T-helper 22 cell (primary cell): ENCODE results near the gene GRK5.
"Not testable (repeated sequence)": the region's sequence is repeated elsewhere in the genome, so short reads cannot be mapped to it uniquely, and the experiment has no call there.

Experiments
- DNase-seq: peaks from one replicate; pipeline ENCODE4 v3.0.0-alpha.2; 2020; ENCODE audit warnings: low read depth

The GRK5 gene

DNA sequence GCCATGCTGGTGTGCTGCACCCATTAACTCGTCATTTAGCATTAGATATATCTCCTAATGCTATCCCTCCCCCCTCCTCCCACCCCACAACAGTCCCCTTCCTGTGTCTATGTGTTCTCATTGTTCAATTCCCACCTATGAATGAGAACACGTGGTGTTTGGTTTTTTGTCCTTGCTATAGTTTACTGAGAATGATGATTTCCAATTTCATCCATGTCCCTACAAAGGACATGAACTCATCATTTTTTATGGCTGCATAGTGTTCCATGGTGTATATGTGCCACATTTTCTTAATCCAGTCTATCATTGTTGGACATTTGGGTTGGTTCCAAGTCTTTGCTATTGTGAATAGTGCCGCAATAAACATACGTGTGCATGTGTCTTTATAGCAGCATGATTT, 68.8 kb downstream of the GRK5 start:
- not testable (repeated sequence) for DNase-seq

DNA sequence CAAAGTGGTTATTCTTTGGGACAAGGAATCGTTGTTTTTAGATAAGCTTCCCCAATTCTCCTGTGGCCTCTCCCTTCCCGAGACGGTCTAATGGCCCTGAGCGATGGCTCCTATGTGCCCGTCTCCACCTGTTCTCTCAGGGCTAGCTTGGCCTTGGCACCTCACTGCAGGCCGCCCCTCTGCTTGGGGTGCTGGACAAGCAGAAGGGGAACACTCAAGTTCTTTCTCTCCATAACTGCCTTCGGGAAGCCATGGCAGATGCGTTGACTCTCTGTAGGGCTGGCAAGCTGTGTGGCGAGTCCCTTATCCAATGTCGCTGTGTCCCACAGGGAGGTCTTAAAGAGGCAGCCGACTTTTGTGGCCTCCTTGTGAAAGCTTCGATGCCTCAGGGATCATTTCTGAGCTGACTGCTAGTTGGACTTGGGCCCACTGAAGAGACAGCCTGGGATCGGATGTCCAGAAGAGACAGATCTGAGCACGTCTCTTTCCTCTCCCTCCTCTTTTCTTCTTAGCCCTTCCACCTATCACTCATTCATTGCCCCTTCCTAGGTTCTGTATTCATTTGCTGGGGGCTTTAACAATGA, 70.8 kb downstream of the GRK5 start:
- DNase-seq, result no peak

- no peak for DNase-seq
Observed at GRCh38 chr10:119279441-119279840, 72.1 kb downstream of the GRK5 start.

DNA sequence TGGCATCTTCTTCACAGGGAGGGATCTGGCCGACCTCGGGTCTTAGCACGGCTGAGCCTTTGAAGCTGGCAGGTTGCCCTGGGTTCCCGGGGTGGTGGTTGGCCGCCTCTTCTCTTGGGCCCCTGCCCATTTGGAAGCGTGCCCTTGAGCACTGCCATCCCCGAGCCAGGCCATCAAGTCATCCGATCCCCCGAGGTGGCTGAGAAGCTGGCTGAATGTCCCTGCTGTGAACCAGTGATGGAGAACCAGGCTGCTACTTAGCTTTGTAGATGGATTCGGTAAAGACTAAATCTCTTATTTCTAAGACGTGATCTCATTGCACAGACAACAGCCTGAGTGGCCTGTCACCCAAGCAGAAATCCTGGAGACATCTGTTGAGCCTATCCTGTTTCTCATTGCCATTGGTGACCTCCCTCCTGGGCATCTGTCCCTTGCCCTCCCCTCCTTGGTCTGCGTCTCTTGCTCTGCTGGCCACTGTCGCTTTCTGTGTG, 74.3 kb downstream of the GRK5 start:
- no peak for DNase-seq

DNA sequence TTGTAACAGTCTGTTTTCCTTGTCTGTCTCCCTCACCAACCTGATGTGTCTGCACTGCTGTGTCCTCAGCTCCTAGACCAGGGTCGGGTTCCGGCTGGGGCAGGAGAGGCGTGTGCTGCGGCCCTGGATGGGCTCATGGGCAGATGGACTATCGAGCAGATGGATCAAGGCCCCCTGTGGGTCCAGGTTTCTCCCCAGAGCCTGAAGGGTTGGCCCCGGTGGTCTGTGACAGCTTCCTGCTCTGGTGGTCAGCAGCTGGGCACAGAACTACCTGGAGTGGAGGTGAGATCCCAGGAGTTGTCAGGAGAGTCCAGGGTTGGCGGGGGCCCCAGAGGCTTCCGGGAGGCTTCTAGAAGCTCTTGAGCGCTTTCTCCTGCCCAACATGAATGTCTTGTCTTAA, 75.1 kb downstream of the GRK5 start:
- no peak for DNase-seq

DNA sequence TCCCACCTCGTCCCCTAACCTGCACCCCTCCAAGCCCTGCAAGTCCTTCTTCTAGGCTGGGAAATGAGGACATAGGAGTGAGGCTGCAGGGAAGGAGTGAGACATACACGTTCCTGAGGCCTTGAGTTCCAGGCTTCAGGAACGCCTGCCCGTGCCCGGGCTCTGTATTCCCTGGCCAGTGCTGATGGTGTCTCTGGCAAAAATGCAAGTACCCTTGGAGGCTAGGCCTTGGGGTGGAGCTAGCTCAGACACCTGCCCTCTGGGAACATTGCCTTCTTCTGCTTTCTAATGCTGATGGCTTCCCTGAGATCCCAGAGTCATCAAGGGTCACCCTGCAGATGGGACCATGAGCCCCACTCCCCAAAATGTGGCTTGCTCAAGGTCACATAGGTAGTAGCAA, 76.0 kb downstream of the GRK5 start:
- no peak for DNase-seq

DNA sequence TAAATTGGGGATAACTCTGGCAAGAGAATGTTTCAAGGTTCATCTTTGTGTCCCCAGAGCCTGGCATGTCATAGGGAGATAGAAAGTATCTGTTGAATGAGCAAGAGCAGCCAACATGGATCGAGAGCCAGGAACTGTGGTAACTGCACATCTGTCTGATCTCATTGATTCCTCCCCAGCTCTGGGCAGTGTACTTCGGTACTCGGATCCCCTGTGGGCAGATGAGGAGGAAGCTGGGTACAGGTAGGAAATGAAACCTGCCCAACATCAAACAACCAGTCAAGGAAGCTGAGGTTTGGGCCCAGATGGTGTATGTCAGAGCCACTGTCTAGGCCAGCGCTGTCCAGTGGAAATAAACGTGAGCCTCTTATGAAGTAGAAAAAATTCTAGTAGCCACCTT, 76.4 kb downstream of the GRK5 start:
- DNase-seq, result peak; percentile 29

DNA sequence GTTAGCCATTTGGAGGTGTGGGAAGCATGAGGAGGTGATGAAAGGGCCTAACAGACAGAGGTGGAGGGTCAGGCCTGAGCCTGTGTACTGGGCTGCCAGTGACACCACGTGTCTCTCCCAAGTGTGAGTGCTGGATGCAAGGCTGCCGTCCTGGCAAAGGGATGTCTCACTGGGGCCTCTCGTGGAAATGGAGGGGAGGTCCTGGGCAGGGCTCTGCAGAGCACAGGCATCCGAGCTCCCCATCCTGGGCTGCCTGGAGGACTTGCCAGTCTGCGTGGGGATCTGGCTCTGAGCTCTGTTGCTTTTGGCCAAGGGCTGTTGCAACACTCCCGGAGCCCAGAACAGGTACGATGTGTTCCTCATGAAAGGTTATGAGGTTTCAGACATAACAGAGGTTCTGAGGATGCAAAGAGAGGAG, 77.3 kb downstream of the GRK5 start:
- DNase-seq, result no peak

GRCh38 chr10:119285495-119286267, 78.3 kb downstream of the GRK5 start:
- DNase-seq, result no peak

DNA sequence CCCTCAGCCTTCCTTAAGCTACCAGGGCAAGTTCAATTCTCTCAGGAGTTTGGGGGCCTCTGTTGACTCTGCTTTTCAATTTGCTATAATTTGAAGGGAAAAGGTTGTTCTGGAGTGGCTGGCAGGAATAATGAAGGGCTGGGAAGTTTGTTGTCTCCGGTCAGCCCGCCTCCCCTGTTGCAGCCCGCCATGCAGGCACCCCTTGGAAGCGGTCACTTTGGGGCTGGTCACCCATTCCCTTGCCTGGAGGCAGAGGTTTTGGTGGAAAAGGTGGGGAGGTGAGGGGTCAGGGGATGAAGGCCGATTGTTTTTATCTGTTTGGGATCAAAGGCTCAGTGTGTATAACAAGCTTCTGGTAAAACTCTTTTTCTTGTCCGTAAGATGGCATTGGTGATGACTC, 79.1 kb downstream of the GRK5 start:
- DNase-seq, result no peak

- no peak for DNase-seq
Observed at GRCh38 chr10:119286983-119287633, 79.7 kb downstream of the GRK5 start.

DNA sequence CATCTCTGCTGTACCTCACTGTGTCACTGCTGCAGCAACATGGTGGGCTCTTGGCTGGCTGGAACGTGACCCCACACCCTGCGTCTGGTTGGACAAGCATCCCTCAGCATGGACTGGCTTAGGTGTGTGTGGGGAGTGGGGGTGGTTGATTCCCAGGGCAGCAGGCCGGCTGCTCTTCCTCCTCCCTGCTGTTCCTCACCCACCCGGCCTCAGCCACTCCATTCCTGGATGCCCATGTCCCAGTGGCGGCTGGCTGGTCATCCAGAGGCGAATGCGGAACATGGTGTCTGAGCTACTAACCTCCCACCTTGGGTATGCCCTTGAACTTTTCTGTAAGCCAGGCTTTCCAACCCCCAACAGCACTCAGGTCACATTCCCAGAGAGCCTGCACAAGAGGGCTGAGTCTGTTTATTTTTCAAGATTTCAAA, 81.2 kb downstream of the GRK5 start:
- DNase-seq, result no peak

DNA sequence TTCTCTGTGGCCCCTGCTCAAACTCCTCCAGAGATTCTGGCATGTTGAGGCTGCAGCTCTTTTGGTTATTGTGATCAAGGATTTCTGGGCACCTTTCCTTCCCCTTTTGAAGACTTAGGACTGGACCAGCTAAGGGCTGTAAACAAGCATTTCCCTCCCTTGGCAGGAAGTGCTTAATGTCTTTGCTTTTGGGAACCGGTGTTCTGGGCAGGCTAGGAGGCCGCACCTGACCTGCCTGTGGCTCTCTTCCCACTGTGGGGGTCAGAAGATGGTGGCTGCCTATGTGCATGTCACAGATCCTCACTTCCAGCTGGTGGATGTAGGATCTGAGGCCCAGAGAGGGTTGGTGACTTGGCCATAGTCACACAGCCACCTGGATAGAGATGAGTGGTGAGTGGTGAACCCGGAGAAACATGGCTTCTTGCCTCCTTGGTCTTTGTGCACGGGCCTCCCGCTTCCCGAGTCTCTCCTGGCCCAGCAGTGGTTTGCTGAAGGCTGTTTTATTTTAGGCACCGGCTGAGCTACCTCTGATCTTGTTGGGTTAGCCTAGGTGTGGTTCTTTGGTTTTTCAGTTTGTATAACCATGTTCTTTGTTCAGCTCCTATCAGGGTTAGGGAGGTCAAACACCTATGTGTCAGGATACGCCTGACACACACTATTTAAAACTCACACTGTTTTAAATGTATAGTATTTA, 82.0 kb downstream of the GRK5 start:
- no peak for DNase-seq

GRCh38 chr10:119290301-119291048, 83.1 kb downstream of the GRK5 start:
- no peak for DNase-seq

DNA sequence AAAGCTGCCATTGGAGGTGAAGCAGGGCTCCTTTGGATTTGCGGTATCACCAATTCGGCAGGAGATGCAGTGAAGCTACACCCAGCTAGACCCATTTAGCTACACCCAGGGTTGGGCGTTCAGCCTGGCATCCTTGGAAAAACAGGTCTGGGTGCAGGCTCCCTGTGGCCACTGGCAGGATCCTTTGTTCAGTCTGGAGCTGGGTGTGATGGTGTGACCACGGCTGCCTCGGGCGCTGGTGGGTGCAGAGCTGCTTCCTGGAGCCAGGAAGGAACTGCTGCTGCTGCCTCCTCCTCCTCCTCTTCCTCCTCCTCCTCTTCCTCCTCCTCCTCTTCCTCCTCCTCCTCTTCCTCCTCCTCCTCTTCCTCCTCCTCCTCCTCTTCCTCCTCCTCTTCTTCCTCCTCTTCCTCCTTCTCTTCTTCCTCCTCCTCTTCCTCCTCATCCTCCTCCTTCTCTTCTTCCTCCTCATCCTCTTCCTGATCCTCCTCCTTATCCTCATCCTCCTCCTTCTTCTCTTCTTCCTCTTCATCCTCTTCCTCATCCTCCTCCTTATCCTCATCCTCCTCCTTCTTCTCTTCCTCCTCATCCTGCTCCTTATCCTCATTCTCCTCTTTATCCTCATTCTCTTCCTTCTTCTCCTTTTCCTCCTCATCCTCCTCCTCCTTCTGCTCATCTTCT, 84.0 kb downstream of the GRK5 start:
- DNase-seq, result no peak

DNA sequence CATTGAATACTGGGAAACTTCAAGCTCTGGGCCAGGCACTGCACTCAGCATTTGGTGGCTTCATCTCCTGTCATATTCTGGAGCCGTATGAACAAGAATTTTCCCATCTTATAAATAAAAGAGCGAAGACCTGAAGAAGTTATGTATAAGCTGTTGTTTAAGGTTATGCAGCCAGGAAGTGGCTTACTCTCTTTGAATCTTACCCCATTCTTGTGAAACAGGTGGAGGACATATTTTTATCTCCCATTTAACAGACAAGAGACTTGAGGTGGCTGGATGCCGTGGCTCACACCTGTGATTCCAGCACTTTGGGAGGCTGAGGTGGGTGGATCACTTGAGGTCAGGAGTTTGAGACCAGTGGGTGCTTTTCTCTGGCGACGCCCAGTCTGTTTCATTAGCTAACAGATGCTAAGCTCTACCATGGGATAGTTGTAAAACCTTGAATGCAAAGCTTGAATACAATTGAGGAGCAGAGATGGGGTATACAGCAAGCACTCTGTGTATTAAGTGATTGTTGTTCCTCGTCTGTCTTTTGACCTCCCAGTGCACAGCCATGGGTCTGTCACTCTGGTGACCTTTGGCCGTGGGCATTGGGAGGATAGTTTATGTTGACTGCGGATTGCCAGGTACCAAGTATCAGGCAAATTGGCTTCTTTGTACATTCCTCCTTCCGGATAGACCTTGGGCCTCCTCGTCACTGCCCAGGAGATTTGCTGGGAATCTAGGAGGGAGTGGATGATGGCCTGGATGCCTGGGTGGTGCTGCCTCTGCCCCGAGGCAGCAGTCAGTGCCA, 85.8 kb downstream of the GRK5 start:
- DNase-seq, result no peak

- DNase-seq, result no peak
Observed at GRCh38 chr10:119296703-119297102, 89.3 kb downstream of the GRK5 start.

DNA sequence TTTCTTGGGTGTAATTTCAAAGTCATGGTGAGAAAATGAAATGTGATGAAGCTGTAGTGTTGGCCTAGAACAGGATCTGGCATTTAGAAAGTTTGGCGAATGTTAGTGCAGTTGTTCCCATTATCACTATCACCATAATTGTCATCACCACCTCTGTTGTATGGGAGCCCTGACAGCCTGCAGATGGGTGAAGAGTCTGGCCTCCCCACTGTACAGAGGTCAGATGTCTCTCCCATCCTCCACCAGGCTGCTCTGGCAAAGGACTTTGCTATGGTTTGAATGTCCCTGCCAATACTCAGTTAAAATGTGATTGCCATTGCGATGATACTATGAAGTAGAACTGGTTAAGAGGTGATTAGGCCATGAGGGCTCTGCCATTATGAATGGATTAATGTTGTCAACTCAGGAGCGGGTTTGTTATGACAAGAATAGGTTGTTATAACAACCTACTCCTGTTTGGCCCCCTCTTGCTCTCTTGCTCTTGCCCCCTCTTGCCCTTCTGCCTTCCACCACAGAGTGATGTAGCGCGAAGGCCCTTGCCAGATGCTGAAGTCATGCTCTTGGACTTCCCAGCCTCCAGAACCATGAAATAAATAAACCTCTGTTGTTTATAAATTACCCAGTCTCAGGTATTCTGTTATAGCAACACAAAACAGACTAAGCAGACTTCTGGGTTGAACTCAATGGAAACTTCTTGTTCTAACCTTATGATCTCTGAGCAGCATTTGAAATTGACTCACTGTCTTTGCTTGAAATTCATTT, 90.0 kb downstream of the GRK5 start:
- no peak for DNase-seq

DNA sequence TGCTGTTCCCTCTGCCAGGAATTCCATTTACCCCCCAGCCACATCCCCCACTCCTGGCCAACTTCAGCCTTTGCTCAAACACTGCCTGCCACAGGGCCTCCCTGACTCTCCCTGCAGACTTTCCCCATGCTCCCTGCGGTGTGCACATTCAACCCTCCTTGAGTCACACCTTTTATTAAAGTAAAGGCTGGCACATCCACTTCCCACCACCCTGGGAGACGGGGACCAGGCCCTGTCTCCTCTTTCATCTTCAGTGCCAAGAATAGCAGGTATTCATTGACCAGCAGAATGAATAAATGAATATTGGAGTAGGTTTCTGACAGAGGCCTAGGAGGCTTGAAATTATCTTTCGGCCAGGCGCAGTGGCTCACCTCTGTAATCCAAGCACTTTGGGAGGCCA, 91.4 kb downstream of the GRK5 start:
- no peak for DNase-seq

- DNase-seq, result no peak
Observed at GRCh38 chr10:119299531-119299930, 92.2 kb downstream of the GRK5 start.
